Retinal pigment epithelial cell (primary cell): ENCODE measurements around the gene KAT6B.
"Not testable (repeated sequence)": the region's sequence is repeated elsewhere in the genome, so short reads cannot be mapped to it uniquely, and the experiment has no call there.

Source experiments
- DNase-seq: peaks from one replicate; pipeline ENCODE4 v3.0.0-alpha.2; 2010; ENCODE audit warnings: low read depth
- H3K4me3 ChIP-seq: 2 replicates; pipeline ENCODE4 v1.5.1; 2011; ENCODE audit warnings: mild to moderate bottlenecking, low read length, control low read depth, moderate library complexity
- CTCF ChIP-seq: conservative IDR thresholded peaks from 2 replicates; pipeline ENCODE4 v1.5.1; 2011; ENCODE audit warnings: low read depth, low read length, control low read depth, inconsistent platforms

The KAT6B gene

GRCh38 chr10:74826142-74827044 is at the start of gene KAT6B:
TSS of gene KAT6B (plus strand) at chr10:74826600. CDS start at chr10:74842858, 16,258 bp downstream.
- no peak for TF ChIP-seq CTCF
- DNase-seq = peak; percentile 100
- H3K4me3 ChIP-seq = peak within 1 kb of the TSS; percentile 77

- TF ChIP-seq CTCF = no peak
- H3K4me3 ChIP-seq = no peak overlapping the region
- no peak for DNase-seq
Observed at GRCh38 chr10:74778436-74779094, 47.8 kb upstream of the KAT6B start.

- H3K4me3 ChIP-seq, DNase-seq: not testable (repeated sequence)
Observed at GRCh38 chr10:74781870-74782269, 44.5 kb upstream of the KAT6B start.

GRCh38 chr10:74784462-74784861 is 41.9 kb upstream of the KAT6B start:
- H3K4me3 ChIP-seq = no peak overlapping the region
- TF ChIP-seq CTCF = no peak

GRCh38 chr10:74786126-74786525 is 40.3 kb upstream of the KAT6B start:
- no peak for TF ChIP-seq CTCF
- H3K4me3 ChIP-seq = no peak overlapping the region
- no peak for DNase-seq

More at GRCh38 chr10:74784462-74784861, 41.9 kb upstream of the KAT6B start:
- no peak for DNase-seq

GRCh38 chr10:74787457-74787856 is 38.9 kb upstream of the KAT6B start:
- H3K4me3 ChIP-seq = no peak overlapping the region
- no peak for TF ChIP-seq CTCF
- no peak for DNase-seq

- DNase-seq, H3K4me3 ChIP-seq: not testable (repeated sequence)
Observed at GRCh38 chr10:74791979-74792378, 34.4 kb upstream of the KAT6B start.

- H3K4me3 ChIP-seq = no peak overlapping the region
- TF ChIP-seq CTCF = no peak
- no peak for DNase-seq
Observed at GRCh38 chr10:74792726-74793125, 33.7 kb upstream of the KAT6B start.

GRCh38 chr10:74793240-74793639 is 33.2 kb upstream of the KAT6B start:
- not testable (repeated sequence) for H3K4me3 ChIP-seq, DNase-seq
